Right lobe of liver (tissue), 4 donors: ENCODE measurements around the gene FFAR3.

Experiments used
- CTCF ChIP-seq, 4 donors: fragments of 200-600 bp in 3 of 4; fragments of 450-650 bp in 1 of 4; IDR thresholded peaks; one replicate each; pipeline versions ENCODE4 v1.5.1 to v1.8.0; 2016 to 2022; ENCODE audit warnings: antibody characterized with exemption in 4 of 4, mild to moderate bottlenecking in 2 of 4
- POLR2A ChIP-seq: fragments of 450-650 bp; IDR thresholded peaks from one replicate; pipeline ENCODE4 v1.6.1; 2017; ENCODE audit warnings: antibody characterized with exemption, mild to moderate bottlenecking
- donor health status: DM: no; HTN: no; CAD: no.
- donor health status: DM: no; HTN: no; CAD: no.
- donor health status: DM: no; HTN: yes; CAD: no.

GRCh38 chr19:35392742-35393715 lies 34.8 kb downstream of the FFAR3 start:
- TF ChIP-seq POLR2A: no peak
- no peak for TF ChIP-seq CTCF (IDR thresholded peaks at IDR 0.05)
